Sigmoid colon (tissue), 3 donors: Measurements from ENCODE around the gene CFI.

ENCODE experiments used
- POLR2A ChIP-seq, 2 donors: fragments of 450-650 bp; IDR thresholded peaks; one replicate each; pipeline ENCODE4 v1.6.1; 2016; ENCODE audit warnings: antibody characterized with exemption in 2 of 2, mild to moderate bottlenecking in 2 of 2, moderate library complexity in 2 of 2
- TF ChIP-seq, protein P1 (sequence below), 4 experiments: fragments of 450-650 bp in 3 of 4; fragments of 200-600 bp in 1 of 4; IDR thresholded peaks; one replicate each; pipeline ENCODE4 v1.5.1; 2016 to 2019; ENCODE audit warnings: antibody characterized with exemption in 4 of 4, mild to moderate bottlenecking in 3 of 4, moderate library complexity in 2 of 4

DNA sequence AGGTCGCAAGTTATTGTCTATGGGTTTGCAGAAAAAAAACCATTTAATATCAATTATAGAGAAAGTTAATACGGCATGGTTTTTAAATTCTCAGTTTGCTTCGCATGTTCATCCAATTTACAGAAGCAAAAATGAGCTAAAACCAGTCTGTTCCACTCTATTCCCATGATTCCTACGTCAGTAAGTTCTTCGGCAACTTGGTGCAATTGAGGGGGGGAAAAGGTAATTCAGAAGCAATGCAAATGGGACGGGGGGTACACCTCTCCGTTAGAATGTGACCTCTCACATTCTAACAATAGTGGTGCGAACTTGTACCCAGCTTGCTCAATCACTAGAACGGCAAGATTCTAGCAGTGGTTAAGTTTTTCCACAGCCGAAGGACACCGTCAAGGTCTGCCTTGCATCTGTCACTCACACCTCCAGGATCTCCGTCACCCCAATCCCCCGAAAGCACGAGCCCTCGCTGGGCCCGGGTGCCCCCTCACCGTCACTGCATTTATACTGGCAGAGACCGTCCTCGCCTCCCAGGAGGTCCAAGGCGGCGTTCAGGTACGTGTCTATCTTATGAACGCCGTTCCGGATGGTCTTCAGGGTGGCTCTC is 72.6 kb downstream of the CFI start:
- TF ChIP-seq POLR2A (IDR thresholded peaks at IDR 0.05): no peak
- TF ChIP-seq, protein P1, sequence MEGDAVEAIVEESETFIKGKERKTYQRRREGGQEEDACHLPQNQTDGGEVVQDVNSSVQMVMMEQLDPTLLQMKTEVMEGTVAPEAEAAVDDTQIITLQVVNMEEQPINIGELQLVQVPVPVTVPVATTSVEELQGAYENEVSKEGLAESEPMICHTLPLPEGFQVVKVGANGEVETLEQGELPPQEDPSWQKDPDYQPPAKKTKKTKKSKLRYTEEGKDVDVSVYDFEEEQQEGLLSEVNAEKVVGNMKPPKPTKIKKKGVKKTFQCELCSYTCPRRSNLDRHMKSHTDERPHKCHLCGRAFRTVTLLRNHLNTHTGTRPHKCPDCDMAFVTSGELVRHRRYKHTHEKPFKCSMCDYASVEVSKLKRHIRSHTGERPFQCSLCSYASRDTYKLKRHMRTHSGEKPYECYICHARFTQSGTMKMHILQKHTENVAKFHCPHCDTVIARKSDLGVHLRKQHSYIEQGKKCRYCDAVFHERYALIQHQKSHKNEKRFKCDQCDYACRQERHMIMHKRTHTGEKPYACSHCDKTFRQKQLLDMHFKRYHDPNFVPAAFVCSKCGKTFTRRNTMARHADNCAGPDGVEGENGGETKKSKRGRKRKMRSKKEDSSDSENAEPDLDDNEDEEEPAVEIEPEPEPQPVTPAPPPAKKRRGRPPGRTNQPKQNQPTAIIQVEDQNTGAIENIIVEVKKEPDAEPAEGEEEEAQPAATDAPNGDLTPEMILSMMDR (IDR thresholded peaks at IDR 0.05): no peak
